Activated CD8-positive, alpha-beta memory T cell treated with anti-CD3 and anti-CD28 coated beads for 1 hour (primary cell): ENCODE results near the gene ACTL6B.
"Not testable (repeated sequence)": the region's sequence is repeated elsewhere in the genome, so short reads cannot be mapped to it uniquely, and the experiment has no call there.

Experiments used
- DNase-seq, 2 donors: peaks; one replicate each; pipeline ENCODE4 v3.0.0-alpha.2; 2020; ENCODE audit warnings: low read depth in 1 of 2; ENCODE audit errors: extremely low read depth in 1 of 2

Gene ACTL6B

DNA sequence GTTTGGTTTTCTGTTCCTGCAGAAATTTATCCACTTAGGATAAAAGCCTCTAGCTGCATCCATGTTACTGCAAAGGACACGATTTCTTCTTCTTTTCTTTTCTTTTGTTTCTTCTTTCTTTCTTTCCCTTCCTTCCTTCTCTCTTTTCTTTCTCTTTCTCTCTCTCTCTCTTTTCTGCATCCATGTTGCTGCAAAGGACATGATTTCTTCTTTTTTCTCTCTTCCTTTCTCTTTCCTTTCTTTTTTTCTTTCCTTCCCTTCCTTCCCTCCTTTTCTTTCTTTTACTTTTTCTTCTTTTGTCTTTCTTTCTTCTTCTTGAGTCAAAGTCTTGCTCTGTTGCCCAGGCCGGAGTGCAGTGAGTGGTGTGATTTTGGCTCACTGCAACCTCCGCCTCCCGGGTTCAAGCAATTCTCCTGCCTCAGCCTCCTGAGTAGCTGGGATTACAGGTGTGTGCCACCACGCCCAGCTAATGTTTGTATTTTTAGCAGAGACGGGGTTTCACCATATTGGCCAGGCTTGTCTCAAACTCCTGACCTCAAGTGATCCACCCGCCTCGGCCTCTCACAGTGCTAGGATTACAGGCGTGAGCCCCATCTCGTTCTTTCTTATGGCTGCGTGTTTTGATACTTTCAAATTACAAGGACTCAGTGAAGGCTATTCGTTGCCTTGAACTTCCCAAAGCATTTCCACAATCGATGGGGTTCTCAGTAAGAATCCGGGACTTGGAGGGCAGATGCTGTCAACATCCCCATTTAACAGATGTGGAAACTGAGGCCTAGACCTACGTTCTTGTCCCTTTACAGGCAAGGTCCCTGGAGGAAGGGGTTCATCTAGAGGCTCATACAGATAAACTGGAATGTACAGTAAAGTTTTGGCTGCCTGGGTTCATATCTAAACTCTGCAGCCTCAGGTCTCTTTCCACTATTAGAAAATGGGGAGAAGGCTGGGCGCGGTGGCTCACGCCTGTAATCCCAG, 15.4 kb upstream of the ACTL6B start:
- no peak for DNase-seq

DNA sequence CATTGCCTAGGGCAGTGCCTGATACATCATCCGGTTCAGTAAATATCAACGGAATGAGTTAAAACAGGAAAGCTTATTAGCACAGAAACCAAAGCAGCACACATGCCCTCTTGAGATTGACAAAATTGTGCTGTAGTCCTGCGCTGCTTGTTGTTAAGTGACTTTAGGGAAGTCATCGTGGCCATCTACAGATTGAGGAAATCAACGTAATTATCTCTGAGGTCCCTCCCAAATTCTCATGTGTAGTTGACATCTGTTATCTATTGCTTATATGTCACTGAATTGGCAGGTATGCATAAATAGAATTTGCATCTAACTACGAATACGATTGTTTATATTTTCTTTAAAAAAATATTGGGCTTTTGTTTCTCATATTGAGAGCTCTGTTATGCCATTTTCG, 13.8 kb upstream of the ACTL6B start:
- no peak for DNase-seq

GRCh38 chr7:100669106-100669505, 12.9 kb upstream of the ACTL6B start:
- DNase-seq, result not testable (repeated sequence)

- DNase-seq, result no peak
Observed at GRCh38 chr7:100668069-100668449, 11.8 kb upstream of the ACTL6B start.

DNA sequence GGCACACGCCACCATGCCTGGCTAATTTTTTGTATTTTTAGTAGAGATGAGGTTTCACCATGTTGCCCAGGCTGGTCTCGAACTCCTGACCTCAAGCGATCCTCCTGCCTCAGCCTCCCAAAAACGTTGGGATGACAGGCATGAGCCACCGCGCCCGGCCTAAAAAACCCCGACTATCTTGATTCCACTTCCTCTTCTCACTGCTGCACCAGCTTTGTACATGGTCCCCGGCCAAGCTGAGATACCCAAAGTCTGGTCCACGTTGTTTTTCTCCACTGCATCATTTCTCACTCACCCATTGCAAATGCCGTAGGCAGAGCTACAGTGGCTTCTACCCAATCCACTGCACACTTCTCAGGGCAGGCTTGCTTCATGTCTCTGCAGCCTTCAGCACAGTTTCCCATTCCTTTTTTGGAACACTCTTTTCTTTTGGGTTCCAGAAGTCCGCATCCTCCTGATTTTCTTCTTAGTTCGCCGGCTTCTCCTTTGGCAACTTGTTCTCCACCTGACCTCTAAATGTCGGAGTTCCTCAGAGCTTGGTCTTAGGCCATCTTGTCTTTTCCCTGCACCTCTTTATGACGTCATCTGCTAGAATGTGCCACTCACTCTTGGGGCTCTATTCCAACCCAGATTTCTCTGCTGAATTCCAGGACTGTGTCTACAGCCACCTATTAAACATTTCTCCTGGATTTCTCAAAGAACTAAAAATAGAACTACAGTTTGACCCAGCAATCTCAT, 11.3 kb upstream of the ACTL6B start:
- no peak for DNase-seq

DNA sequence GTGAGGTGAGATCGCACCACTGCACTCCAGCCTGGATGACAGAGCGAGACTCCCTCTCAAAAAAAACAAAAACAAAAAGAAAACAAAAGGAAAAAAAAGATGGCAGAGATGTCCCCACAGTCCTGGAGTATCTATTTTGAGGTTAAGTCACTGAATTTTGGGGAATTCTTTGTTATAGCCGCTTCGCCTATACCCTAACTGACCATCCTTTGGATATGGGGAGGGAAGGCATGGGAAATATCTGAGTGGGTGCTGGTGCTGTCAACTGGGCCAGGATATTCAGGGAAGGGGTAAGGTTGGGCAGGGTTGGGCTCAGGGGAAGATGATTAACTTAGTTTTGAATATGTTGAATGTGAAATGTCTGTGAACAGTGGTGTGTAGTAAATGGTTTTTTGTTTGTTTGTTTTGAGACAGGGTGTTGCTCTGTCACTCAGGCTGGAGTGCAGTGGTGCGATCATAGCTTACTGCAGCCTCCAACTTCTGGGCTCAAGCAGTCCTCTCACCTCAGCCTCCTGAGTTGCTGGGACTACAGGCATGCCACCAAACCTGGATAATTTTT, 9.0 kb upstream of the ACTL6B start:
- DNase-seq, result no peak

DNA sequence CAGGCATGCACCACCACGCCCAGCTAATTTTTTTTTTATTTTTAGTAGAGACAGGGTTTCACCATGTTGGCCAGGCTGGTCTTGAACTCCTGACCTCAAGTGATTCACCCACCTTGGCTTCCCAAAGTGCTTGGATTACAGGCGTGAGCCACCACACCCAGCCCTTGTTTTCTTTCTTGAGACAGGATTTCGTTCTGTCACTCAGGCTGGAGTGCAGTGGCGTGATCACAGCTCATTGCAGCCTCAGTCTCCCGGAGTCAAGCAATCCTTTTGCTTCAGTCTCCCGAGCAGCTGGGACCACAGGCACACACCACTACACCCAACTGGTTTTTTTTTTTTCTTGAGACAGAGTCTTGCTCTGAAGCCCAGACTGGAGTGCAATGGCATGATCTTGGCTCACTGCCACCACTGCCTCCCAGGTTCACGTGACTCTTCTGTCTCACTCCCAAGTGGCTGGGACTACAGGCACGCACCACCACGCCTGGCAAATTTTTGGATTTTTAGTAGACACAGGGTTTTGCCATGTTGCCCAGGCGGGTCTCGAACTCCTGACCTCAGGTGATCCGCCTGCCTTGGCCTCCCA, 6.0 kb upstream of the ACTL6B start:
- not testable (repeated sequence) for DNase-seq

- DNase-seq, result no peak
Observed at GRCh38 chr7:100654908-100655831, 1.1 kb downstream of the ACTL6B start.

DNA sequence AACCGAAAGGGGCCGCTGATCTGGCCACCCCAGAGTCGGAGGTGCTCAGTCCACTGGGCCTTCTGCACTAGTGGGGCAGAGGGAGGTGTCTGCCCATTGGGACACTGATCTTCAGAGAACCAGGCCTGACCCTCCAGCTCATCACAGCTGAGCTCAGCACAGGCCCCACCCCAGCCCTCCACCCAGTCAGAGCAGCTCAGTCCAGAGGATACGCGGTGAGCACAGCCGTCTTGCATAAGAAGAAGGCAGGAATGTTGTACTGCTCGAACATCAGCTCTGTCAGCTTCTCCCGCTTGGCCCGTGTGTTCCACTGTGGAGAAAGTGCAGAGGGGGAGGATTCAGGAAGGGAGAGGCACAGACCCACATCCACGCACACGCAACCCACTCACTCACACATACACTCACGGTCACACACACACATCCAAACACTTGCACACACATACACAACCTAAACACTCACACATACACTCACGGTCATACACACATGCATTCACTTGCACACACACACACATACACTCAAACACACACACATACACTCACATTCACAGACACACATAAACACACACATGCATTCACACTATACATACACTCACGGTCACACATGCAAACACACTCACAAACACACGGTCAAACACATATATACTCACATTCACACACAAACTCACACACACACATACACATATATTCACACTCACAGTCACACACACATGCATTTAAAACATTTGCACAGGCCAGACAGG, 6.3 kb downstream of the ACTL6B start:
- DNase-seq, result no peak

DNA sequence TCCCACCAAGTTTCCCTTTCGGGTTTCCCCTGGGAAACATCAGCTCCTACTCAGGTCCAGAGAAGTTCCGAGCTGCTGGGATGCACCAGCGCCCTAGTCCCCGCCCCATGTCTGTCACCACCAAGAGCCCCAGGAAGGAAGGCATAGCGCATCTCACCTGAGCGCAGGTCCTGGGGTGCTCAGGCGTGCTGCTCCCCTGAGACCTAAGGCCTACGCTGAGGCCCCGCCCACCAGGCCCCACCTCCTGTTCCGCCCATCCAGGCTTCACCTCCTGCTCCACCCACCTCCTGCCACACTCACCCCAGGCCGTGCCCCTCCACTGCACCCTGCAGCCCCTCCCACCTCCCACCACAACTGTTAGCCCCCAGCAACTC, 13.7 kb downstream of the ACTL6B start:
- DNase-seq, result no peak

GRCh38 chr7:100641860-100642533, 14.3 kb downstream of the ACTL6B start:
- no peak for DNase-seq

- DNase-seq, result no peak
Observed at GRCh38 chr7:100641463-100641859, 14.8 kb downstream of the ACTL6B start, which contains the start of gene TFR2. Gene TFR2, minus strand, starts transcription at chr7:100641552. Its CDS starts 43 bp downstream, at chr7:100641509.

- DNase-seq, result no peak
Observed at GRCh38 chr7:100640517-100641440, 15.5 kb downstream of the ACTL6B start.

DNA sequence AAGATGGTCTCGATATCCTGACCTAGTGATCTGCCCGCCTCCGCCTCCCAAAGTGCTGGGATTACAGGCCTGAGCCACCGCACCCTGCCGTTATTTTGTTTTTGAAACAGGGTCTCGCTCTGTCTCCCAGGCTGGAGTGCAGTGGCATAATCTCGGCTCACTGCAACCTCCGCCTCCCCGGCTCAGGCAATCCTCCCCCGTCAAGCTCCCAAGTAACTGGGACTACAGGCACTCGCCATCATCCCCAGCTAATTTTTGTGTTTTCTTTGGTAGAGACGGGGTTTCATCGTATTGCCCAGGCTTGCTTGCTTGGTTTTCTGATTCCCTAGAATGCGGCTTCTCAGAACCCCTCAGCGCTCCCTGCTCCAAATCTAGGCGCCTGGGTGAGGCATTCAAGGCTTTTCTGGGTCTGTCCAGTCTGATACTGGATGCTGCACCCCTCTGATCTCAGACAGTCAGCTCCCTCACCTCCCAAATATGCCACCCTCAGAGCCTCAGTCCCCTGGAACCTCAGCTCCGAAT, 16.2 kb downstream of the ACTL6B start:
- no peak for DNase-seq

GRCh38 chr7:100632951-100633717, 23.1 kb downstream of the ACTL6B start:
- DNase-seq, result no peak

DNA sequence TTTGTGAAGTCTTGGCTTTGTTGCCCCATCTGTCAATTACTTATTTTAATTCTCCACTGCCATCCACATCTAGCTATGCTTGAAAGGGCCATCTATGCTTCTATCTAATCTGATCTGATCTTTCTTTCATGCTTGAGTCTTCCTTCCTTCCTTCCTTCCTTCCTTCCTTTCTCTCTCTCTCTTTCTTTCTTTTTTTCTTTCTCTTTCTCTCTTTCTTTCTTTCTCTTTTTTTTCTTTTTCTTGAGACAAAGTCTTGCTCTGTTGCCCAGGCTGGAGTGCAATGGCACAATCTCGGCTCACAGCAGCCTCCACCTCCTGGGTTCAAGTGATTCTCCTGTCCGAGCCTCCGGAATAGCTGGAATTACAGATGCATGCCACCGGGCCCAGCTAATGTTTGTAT, 26.2 kb downstream of the ACTL6B start:
- no peak for DNase-seq
